H1 (cell line): Measurements from ENCODE around the gene OSBP2. TPM values are rescaled to one million over a fixed set of nuclear protein-coding genes. Genes with fewer than 3 reads are reported as not detected.

Experiments
- CTCF ChIA-PET: fragments of 300-600 bp; sonication (Branson Sonifier 250); formaldehyde crosslinking; loops from one replicate; lab custom pipeline; 2021; ENCODE audit not compliant: partially characterized antibody; lab: Charles Lee
- POLR2A ChIA-PET: fragments of 300-600 bp; sonication (Branson Sonifier 250); formaldehyde crosslinking; loops from one replicate; lab custom pipeline; 2021; ENCODE audit warnings: inconsistent platforms; ENCODE audit not compliant: partially characterized antibody; lab: Charles Lee
- DNase-seq, 2 experiments: peaks; one replicate each; pipeline versions ENCODE4 v3.0.0 to v3.0.0-alpha.2; 2010 to 2022; ENCODE audit warnings: low spot score in 2 of 2, low read depth in 1 of 2, mixed read lengths in 1 of 2
- FAIRE-seq: peaks from 2 replicates; lab custom pipeline; 2011; peaks lifted over from hg19 to GRCh38; lab: Jason Lieb, UNC
- H2AFZ ChIP-seq: 2 replicates; pipeline ENCODE4 v1.8.1; 2012; ENCODE audit warnings: low read length, inconsistent platforms
- H2AK5ac ChIP-seq: 2 replicates; pipeline ENCODE4 v1.6.1; 2013; ENCODE audit warnings: low read depth, low read length
- H2BK120ac ChIP-seq: replicated peaks from 2 replicates; pipeline ENCODE3; 2013; ENCODE audit warnings: low read depth, low read length, inconsistent platforms
- H2BK12ac ChIP-seq: 2 replicates; pipeline ENCODE4 v1.6.1; 2013; ENCODE audit warnings: low read depth, low read length
- H2BK15ac ChIP-seq: 2 replicates; pipeline ENCODE4 v1.6.1; 2013; ENCODE audit warnings: low read length
- H2BK20ac ChIP-seq: 2 replicates; pipeline ENCODE4 v1.6.1; 2013; ENCODE audit warnings: low read length
- H2BK5ac ChIP-seq: 2 replicates; pipeline ENCODE4 v1.6.1; 2013; ENCODE audit warnings: low read depth, low read length
- H3K14ac ChIP-seq: 2 replicates; pipeline ENCODE4 v1.6.1; 2013; ENCODE audit warnings: inconsistent platforms; ENCODE audit not compliant: insufficient read length
- H3K18ac ChIP-seq: 2 replicates; pipeline ENCODE4 v1.6.1; 2013; ENCODE audit warnings: low read length; ENCODE audit errors: extremely low read depth
- H3K23ac ChIP-seq: 2 replicates; pipeline ENCODE4 v1.6.1; 2013; ENCODE audit warnings: inconsistent platforms; ENCODE audit not compliant: insufficient read length
- H3K23me2 ChIP-seq: 2 replicates; pipeline ENCODE4 v1.6.1; 2013; ENCODE audit warnings: low read depth, low read length
- H3K27ac ChIP-seq: 2 replicates; pipeline ENCODE4 v1.6.1; 2011; ENCODE audit warnings: low read depth, low read length, inconsistent platforms
- H3K27me3 ChIP-seq, 4 experiments: replicated peaks in 1 of 4; 1 replicate in 1 of 4; 2 replicates in 3 of 4; pipeline versions ENCODE4 v1.6.1 to v1.8.1; 2011 to 2013; ENCODE audit warnings: low read length in 3 of 4, mild to moderate bottlenecking in 3 of 4, inconsistent platforms in 2 of 4, mixed read lengths in 2 of 4, moderate library complexity in 1 of 4; ENCODE audit not compliant: control insufficient read depth in 3 of 4, insufficient read depth in 3 of 4; ENCODE audit errors: extremely low read depth in 1 of 4
- H3K36me3 ChIP-seq, 4 experiments: 2 replicates each; pipeline versions ENCODE4 v1.6.1 to v1.8.1; 2011 to 2013; ENCODE audit warnings: mild to moderate bottlenecking in 4 of 4, low read length in 3 of 4, moderate library complexity in 2 of 4, control low read depth in 1 of 4, inconsistent platforms in 1 of 4; ENCODE audit not compliant: insufficient read depth in 4 of 4, control insufficient read depth in 2 of 4
- H3K4ac ChIP-seq: replicated peaks from 2 replicates; pipeline ENCODE3; 2013; ENCODE audit warnings: low read length, low read depth, mixed read lengths, inconsistent platforms; ENCODE audit not compliant: insufficient read length
- H3K4me1 ChIP-seq, 4 experiments: replicated peaks in 1 of 4; 1 replicate in 1 of 4; 2 replicates in 3 of 4; pipeline versions ENCODE4 v1.6.1 to v1.8.1; 2011 to 2013; ENCODE audit warnings: low read length in 3 of 4, inconsistent platforms in 2 of 4, mixed read lengths in 1 of 4; ENCODE audit not compliant: insufficient read depth in 4 of 4, control insufficient read depth in 3 of 4
- H3K4me2 ChIP-seq, 2 experiments: 2 replicates each; pipeline versions ENCODE4 v1.6.1 to v1.8.1; 2011 to 2013; ENCODE audit warnings: low read depth in 2 of 2, low read length in 2 of 2, control low read depth in 1 of 2, inconsistent platforms in 1 of 2, mild to moderate bottlenecking in 1 of 2; ENCODE audit not compliant: insufficient read depth in 1 of 2
- H3K4me3 ChIP-seq, 4 experiments: fragments of 200-600, 300-600 bp in 1 of 4; sonication (generic), shearing (Covaris generic), sonication (Bioruptor Twin) in 1 of 4; 2 replicates each; pipeline versions ENCODE4 v1.5.1 to v1.8.1; 2011 to 2016; ENCODE audit warnings: low read length in 4 of 4, low read depth in 3 of 4, control low read depth in 2 of 4, inconsistent platforms in 2 of 4, mild to moderate bottlenecking in 2 of 4, mixed read lengths in 1 of 4, moderate library complexity in 1 of 4; ENCODE audit not compliant: insufficient read depth in 2 of 4; ENCODE audit errors: extremely low read depth in 1 of 4
- H3K56ac ChIP-seq: replicated peaks from 2 replicates; pipeline ENCODE3; 2013; ENCODE audit warnings: low read depth, mild to moderate bottlenecking, mixed read lengths, low read length, inconsistent platforms; ENCODE audit not compliant: insufficient read length
- H3K79me1 ChIP-seq: 2 replicates; pipeline ENCODE4 v1.6.1; 2013; ENCODE audit warnings: low read depth, low read length, control low read depth
- H3K79me2 ChIP-seq, 2 experiments: 2 replicates each; pipeline versions ENCODE4 v1.6.1 to v1.8.1; 2012 to 2013; ENCODE audit warnings: low read length in 2 of 2, mild to moderate bottlenecking in 2 of 2, inconsistent platforms in 1 of 2; ENCODE audit not compliant: insufficient read depth in 2 of 2, control insufficient read depth in 1 of 2
- H3K9ac ChIP-seq, 4 experiments: replicated peaks in 1 of 4; 1 replicate in 1 of 4; 2 replicates in 3 of 4; pipeline versions ENCODE4 v1.6.1 to v1.8.1; 2011 to 2013; ENCODE audit warnings: low read depth in 3 of 4, low read length in 3 of 4, control low read depth in 2 of 4, mild to moderate bottlenecking in 2 of 4, moderate library complexity in 2 of 4, inconsistent platforms in 1 of 4; ENCODE audit errors: extremely low read depth in 1 of 4
- H3K9me3 ChIP-seq, 2 experiments: 2 replicates each; pipeline versions ENCODE4 v1.6.1 to v1.8.1; 2012 to 2013; ENCODE audit warnings: mild to moderate bottlenecking in 2 of 2, moderate library complexity in 2 of 2, control low read depth in 1 of 2, inconsistent platforms in 1 of 2, low read depth in 1 of 2, low read length in 1 of 2, mixed read lengths in 1 of 2; ENCODE audit not compliant: insufficient read depth in 2 of 2
- H4K20me1 ChIP-seq, 2 experiments: replicated peaks in 1 of 2; 2 replicates each; pipeline versions ENCODE3 to v1.8.1; 2011 to 2013; ENCODE audit warnings: inconsistent platforms in 2 of 2, low read length in 2 of 2, mild to moderate bottlenecking in 1 of 2; ENCODE audit not compliant: insufficient read depth in 2 of 2, control insufficient read depth in 1 of 2
- H4K5ac ChIP-seq: 2 replicates; pipeline ENCODE4 v1.6.1; 2013; ENCODE audit warnings: low read length, low read depth, mixed read lengths, inconsistent platforms; ENCODE audit not compliant: insufficient read length
- H4K8ac ChIP-seq: 2 replicates; pipeline ENCODE4 v1.8.0; 2013; ENCODE audit warnings: mild to moderate bottlenecking, moderate library complexity, low read length, inconsistent platforms; ENCODE audit not compliant: insufficient read depth; ENCODE audit errors: extremely low read depth
- H4K91ac ChIP-seq: replicated peaks from 2 replicates; pipeline ENCODE3; 2013; ENCODE audit warnings: low read length, mixed read lengths, inconsistent platforms; ENCODE audit not compliant: insufficient read length
- CHD2 ChIP-seq: IDR thresholded peaks from 2 replicates; pipeline ENCODE4 v1.6.1; 2012; ENCODE audit warnings: low read length, improper control_type of control experiment
- EGR1 ChIP-seq: IDR thresholded peaks from 2 replicates; pipeline ENCODE4 v1.6.1; 2011; ENCODE audit warnings: low read depth, low read length, borderline replicate concordance
- GTF2F1 ChIP-seq: IDR thresholded peaks from 2 replicates; pipeline ENCODE4 v1.6.1; 2012; ENCODE audit warnings: low read depth, low read length, improper control_type of control experiment, borderline replicate concordance
- NANOG ChIP-seq: IDR thresholded peaks from 2 replicates; pipeline ENCODE4 v1.6.1; 2011; ENCODE audit warnings: low read length, low read depth, mild to moderate bottlenecking, inconsistent platforms; ENCODE audit not compliant: insufficient read depth, poor library complexity, severe bottlenecking
- RFX5 ChIP-seq: IDR thresholded peaks from 2 replicates; pipeline ENCODE4 v1.6.1; 2011; ENCODE audit warnings: low read depth, low read length, improper control_type of control experiment, borderline replicate concordance
- SIN3A ChIP-seq, 2 experiments: IDR thresholded peaks in 1 of 2; conservative IDR thresholded peaks in 1 of 2; 2 replicates each; pipeline ENCODE4 v1.6.1; 2011 to 2012; ENCODE audit warnings: low read length in 2 of 2, improper control_type of control experiment in 1 of 2, low read depth in 1 of 2, mild to moderate bottlenecking in 1 of 2
- SP2 ChIP-seq: IDR thresholded peaks from 2 replicates; pipeline ENCODE4 v1.6.1; 2012; ENCODE audit warnings: mild to moderate bottlenecking, low read length, inconsistent platforms
- WGBS, 2 experiments: shearing (Covaris generic) in 1 of 2; methylation state at CpG; one replicate each; pipeline versions ENCODE4 v1.1.6 to v1.1.7; 2013 to 2015; ENCODE audit warnings: low lambda C conversion rate in 2 of 2, mixed read lengths in 2 of 2, inconsistent platforms in 1 of 2, low coverage in 1 of 2, missing lambda C conversion rate in 1 of 2; ENCODE audit not compliant: insufficient replicate concordance in 2 of 2, insufficient coverage in 1 of 2, insufficient read length in 1 of 2; ENCODE audit errors: extremely low coverage in 1 of 2, missing lambda C conversion rate in 1 of 2; 5-methylcytosine and 5-hydroxymethylcytosine counted together
- polyA plus RNA-seq, 7 experiments: library from polyadenylated mRNA; depleted of rRNA in 3 of 7; stranded (reverse) in 5 of 7; unstranded in 2 of 7; fragments of >200 nt in 5 of 7; fragments of 200-250 nt in 2 of 7; gene quantifications; 1 replicate in 5 of 7; 2 replicates in 1 of 7; 4 replicates in 1 of 7; pipeline versions ENCODE4 v1.2.1 to v1.2.3, GENCODE V29; 2011 to 2013; ENCODE audit warnings: missing spikeins in 2 of 7, mixed read lengths in 2 of 7
- total RNA-seq: library from RNA; stranded (reverse); fragmentation: NEBNext Ultra II Directional; extraction: Animal tissue kit (Norgen Biotek cat#: 25700); gene quantifications from 2 replicates; pipeline ENCODE4 v1.2.1, GENCODE V29; 2021

Gene OSBP2
- total and polyA plus RNA-seq, 2 of the 8 experiments (the other 6 are each of a cell fraction or from before 2014, with no cell fraction given), result 3.4 to 3.7 TPM

GRCh38 chr22:30801695-30802094 is 107.0 kb downstream of the OSBP2 start:
- Histone ChIP-seq H2AK5ac (no peak overlapping the region), H3K27ac (no peak overlapping the region), H3K9me3 (no peaks in the 10 kb centered on the region), H3K36me3 (no peaks in the 10 kb centered on the region), H2BK12ac (no peak overlapping the region), H4K20me1 (peaks cover 2 to 12% of the 10 kb centered on the region in 2 experiments), H3K9ac (no peak overlapping the region), H3K4me2 (peak overlapping the region; percentile 71 to 85; a peak in 2 of 4 replicates), H3K23me2 (peaks cover 9% of the 10 kb centered on the region; the same call in 1 of the 2 replicates), H3K4me3 (peak overlapping the region in 1 of 4 experiments; percentile 57; a peak in 1 of 8 replicates), H2AFZ (no peak overlapping the region), H3K79me1 (no peaks in the 10 kb centered on the region; the same call in 1 of the 2 replicates), H3K56ac (no peak overlapping the region), H3K79me2 (no peaks in the 10 kb centered on the region), H4K5ac (no peak overlapping the region), H3K18ac (no peak overlapping the region), H3K27me3 (peaks cover 3 to 35% (median 24%) of the 10 kb centered on the region in 4 experiments), H3K14ac (no peak overlapping the region), H3K23ac (no peak overlapping the region), H4K8ac (no peak overlapping the region), H2BK120ac (no peak overlapping the region), H3K4me1 (peaks cover 0 to 18% (median 10%) of the 10 kb centered on the region in 4 experiments; a peak in 5 of 7 replicates), H2BK5ac (no peak overlapping the region), H3K4ac (no peak overlapping the region), H2BK20ac (no peak overlapping the region), H4K91ac (no peak overlapping the region), H2BK15ac (no peak overlapping the region)
- ChIA-PET CTCF (interaction anchor here (1.2 to 2.3 kb wide), 2 partner anchors 12 to 17 kb away, joined by 3 to 7 read pairs; no protein-coding TSS in a partner anchor), POLR2A (no interaction called here)
- FAIRE-seq (no peak), DNase-seq (no peak)
- 83% methylated on average over 3 of the region's 3 CpGs; no CpG with 5 or more reads in 1 of the 2 experiments for WGBS, 2 experiments
- TF ChIP-seq EGR1, result no peak
- TF ChIP-seq GTF2F1, result no peak
- no peak for TF ChIP-seq CHD2
- no peak for TF ChIP-seq RFX5
- no peak for TF ChIP-seq SP2
- no peak for TF ChIP-seq NANOG
- no peak for TF ChIP-seq SIN3A (conservative IDR thresholded peaks at IDR 0.05 in 1 of 2, IDR thresholded peaks at IDR 0.05 in 1 of 2; ENCODE audit: low read depth in 1 of 2, low read length in 2 of 2)
